ENCODE data around the gene ESD.

DNA sequence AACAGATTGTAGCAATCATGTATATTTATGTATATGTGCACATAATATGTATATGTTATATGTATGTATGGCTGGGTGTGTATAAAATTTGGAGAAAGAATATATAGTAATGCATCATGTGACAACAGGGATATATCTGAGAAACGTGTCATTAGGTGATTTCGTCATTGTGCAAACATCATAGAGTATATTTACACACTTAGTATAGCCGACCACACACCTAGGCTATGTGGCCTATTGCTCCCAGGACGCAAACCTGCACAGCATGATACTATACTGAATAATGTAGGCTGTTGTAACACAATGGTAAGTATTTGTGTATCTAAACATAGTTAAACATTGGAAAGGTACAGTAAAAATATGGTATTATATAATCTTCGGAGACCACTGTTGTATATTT lies 43.8 kb downstream of the ESD start:
- TF ChIP-seq, protein P1, sequence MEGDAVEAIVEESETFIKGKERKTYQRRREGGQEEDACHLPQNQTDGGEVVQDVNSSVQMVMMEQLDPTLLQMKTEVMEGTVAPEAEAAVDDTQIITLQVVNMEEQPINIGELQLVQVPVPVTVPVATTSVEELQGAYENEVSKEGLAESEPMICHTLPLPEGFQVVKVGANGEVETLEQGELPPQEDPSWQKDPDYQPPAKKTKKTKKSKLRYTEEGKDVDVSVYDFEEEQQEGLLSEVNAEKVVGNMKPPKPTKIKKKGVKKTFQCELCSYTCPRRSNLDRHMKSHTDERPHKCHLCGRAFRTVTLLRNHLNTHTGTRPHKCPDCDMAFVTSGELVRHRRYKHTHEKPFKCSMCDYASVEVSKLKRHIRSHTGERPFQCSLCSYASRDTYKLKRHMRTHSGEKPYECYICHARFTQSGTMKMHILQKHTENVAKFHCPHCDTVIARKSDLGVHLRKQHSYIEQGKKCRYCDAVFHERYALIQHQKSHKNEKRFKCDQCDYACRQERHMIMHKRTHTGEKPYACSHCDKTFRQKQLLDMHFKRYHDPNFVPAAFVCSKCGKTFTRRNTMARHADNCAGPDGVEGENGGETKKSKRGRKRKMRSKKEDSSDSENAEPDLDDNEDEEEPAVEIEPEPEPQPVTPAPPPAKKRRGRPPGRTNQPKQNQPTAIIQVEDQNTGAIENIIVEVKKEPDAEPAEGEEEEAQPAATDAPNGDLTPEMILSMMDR (IDR thresholded peaks at IDR 0.05; ENCODE audit: insufficient read depth, low read length, poor library complexity, severe bottlenecking): no peak
- TF ChIP-seq EZH2phosphoT487 (conservative IDR thresholded peaks at IDR 0.05; ENCODE audit: low read length): no peak

All from SU-DHL-6 (cell line).